ENCODE data around the gene TGIF1. TPM values are rescaled to one million over a fixed set of nuclear protein-coding genes. Genes with fewer than 3 reads are reported as not detected.

Gene TGIF1
- total and polyA plus RNA-seq, 9 of the 15 experiments (the other 6 are each of a cell fraction or from before 2014, with no cell fraction given): 16.1 to 77.7 (median 44.6) TPM

DNA sequence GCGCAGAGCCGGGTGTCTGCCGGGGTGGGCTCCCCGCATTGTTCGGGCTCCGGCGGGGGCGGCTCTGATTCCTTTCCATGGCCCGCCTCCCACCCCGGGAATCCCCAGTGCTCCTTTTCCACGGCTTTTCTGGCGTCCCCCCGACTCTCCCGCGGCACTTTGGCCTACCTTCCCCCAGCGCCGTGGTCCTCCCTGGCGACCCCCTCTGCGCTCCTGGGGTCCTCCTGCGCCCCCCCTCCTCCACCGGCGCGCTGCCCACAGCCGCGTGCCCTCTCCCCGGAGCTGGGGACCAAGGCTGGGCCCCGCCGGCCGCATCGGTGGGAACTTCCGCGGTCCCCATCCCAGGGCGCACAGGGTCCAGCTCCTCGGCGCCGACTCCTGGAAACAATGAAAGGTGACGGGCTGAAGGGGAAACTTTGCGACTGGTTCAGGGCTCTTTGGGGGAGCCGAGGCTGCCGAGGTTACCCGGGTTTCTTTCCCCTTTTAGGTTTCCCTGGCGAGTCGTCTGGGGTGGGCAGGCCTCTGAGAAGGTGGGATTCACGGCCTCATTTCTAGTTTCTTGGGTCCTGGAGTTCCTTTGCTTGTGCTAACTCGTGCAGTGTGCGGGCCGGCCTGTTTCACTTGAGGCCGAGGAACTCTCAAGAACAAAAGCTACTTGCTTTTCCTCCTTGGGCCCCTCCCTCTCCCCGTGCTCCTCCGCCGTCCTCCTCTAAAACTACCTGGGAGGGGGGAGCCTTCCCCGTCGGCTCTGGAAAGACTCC is 2.2 kb downstream of the TGIF1 start (continued):
- TF ChIP-seq, protein P1, sequence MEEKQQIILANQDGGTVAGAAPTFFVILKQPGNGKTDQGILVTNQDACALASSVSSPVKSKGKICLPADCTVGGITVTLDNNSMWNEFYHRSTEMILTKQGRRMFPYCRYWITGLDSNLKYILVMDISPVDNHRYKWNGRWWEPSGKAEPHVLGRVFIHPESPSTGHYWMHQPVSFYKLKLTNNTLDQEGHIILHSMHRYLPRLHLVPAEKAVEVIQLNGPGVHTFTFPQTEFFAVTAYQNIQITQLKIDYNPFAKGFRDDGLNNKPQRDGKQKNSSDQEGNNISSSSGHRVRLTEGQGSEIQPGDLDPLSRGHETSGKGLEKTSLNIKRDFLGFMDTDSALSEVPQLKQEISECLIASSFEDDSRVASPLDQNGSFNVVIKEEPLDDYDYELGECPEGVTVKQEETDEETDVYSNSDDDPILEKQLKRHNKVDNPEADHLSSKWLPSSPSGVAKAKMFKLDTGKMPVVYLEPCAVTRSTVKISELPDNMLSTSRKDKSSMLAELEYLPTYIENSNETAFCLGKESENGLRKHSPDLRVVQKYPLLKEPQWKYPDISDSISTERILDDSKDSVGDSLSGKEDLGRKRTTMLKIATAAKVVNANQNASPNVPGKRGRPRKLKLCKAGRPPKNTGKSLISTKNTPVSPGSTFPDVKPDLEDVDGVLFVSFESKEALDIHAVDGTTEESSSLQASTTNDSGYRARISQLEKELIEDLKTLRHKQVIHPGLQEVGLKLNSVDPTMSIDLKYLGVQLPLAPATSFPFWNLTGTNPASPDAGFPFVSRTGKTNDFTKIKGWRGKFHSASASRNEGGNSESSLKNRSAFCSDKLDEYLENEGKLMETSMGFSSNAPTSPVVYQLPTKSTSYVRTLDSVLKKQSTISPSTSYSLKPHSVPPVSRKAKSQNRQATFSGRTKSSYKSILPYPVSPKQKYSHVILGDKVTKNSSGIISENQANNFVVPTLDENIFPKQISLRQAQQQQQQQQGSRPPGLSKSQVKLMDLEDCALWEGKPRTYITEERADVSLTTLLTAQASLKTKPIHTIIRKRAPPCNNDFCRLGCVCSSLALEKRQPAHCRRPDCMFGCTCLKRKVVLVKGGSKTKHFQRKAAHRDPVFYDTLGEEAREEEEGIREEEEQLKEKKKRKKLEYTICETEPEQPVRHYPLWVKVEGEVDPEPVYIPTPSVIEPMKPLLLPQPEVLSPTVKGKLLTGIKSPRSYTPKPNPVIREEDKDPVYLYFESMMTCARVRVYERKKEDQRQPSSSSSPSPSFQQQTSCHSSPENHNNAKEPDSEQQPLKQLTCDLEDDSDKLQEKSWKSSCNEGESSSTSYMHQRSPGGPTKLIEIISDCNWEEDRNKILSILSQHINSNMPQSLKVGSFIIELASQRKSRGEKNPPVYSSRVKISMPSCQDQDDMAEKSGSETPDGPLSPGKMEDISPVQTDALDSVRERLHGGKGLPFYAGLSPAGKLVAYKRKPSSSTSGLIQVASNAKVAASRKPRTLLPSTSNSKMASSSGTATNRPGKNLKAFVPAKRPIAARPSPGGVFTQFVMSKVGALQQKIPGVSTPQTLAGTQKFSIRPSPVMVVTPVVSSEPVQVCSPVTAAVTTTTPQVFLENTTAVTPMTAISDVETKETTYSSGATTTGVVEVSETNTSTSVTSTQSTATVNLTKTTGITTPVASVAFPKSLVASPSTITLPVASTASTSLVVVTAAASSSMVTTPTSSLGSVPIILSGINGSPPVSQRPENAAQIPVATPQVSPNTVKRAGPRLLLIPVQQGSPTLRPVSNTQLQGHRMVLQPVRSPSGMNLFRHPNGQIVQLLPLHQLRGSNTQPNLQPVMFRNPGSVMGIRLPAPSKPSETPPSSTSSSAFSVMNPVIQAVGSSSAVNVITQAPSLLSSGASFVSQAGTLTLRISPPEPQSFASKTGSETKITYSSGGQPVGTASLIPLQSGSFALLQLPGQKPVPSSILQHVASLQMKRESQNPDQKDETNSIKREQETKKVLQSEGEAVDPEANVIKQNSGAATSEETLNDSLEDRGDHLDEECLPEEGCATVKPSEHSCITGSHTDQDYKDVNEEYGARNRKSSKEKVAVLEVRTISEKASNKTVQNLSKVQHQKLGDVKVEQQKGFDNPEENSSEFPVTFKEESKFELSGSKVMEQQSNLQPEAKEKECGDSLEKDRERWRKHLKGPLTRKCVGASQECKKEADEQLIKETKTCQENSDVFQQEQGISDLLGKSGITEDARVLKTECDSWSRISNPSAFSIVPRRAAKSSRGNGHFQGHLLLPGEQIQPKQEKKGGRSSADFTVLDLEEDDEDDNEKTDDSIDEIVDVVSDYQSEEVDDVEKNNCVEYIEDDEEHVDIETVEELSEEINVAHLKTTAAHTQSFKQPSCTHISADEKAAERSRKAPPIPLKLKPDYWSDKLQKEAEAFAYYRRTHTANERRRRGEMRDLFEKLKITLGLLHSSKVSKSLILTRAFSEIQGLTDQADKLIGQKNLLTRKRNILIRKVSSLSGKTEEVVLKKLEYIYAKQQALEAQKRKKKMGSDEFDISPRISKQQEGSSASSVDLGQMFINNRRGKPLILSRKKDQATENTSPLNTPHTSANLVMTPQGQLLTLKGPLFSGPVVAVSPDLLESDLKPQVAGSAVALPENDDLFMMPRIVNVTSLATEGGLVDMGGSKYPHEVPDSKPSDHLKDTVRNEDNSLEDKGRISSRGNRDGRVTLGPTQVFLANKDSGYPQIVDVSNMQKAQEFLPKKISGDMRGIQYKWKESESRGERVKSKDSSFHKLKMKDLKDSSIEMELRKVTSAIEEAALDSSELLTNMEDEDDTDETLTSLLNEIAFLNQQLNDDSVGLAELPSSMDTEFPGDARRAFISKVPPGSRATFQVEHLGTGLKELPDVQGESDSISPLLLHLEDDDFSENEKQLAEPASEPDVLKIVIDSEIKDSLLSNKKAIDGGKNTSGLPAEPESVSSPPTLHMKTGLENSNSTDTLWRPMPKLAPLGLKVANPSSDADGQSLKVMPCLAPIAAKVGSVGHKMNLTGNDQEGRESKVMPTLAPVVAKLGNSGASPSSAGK (IDR thresholded peaks at IDR 0.05): no peak
- TF ChIP-seq TGIF2 (CRISPR knock-in tag; IDR thresholded peaks at IDR 0.05) (no peak; the same call in 1 of the 2 replicates), GTF2F1 (IDR thresholded peaks at IDR 0.05; ENCODE audit: low read depth, low read length) (no peak), RFX5 (IDR thresholded peaks at IDR 0.05; ENCODE audit: low read depth, low read length) (no peak), RFX1 (IDR thresholded peaks at IDR 0.05) (no peak), JUND (IDR thresholded peaks at IDR 0.05; ENCODE audit: borderline replicate concordance, low read depth, low read length) (0 out of 2 replicates have a peak, but pooled peaks have one; percentile 4), JUND (tag; IDR thresholded peaks at IDR 0.05; ENCODE audit: borderline replicate concordance, low read depth, low read length) (no peak), ZBTB1 (CRISPR knock-in tag; IDR thresholded peaks at IDR 0.05; ENCODE audit: borderline replicate concordance, low read depth) (no peak), POLR3G (IDR thresholded peaks at IDR 0.05; ENCODE audit: extremely low read depth, insufficient read length, insufficient replicate concordance) (no peak), SIN3A (IDR thresholded peaks at IDR 0.05; ENCODE audit: borderline replicate concordance in 2 of 2, control insufficient read depth in 1 of 2, low read depth in 2 of 2, low read length in 2 of 2) (peak in 1 of 2 experiments; percentile 39; a peak in 1 of 4 replicates), ZNF232 (CRISPR knock-in tag; IDR thresholded peaks at IDR 0.05) (0 out of 2 replicates have a peak, but pooled peaks have one; percentile 6)
- TF ChIP-seq, protein P2, sequence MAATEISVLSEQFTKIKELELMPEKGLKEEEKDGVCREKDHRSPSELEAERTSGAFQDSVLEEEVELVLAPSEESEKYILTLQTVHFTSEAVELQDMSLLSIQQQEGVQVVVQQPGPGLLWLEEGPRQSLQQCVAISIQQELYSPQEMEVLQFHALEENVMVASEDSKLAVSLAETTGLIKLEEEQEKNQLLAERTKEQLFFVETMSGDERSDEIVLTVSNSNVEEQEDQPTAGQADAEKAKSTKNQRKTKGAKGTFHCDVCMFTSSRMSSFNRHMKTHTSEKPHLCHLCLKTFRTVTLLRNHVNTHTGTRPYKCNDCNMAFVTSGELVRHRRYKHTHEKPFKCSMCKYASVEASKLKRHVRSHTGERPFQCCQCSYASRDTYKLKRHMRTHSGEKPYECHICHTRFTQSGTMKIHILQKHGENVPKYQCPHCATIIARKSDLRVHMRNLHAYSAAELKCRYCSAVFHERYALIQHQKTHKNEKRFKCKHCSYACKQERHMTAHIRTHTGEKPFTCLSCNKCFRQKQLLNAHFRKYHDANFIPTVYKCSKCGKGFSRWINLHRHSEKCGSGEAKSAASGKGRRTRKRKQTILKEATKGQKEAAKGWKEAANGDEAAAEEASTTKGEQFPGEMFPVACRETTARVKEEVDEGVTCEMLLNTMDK (IDR thresholded peaks at IDR 0.05; ENCODE audit: borderline replicate concordance, insufficient read depth, low read depth, low read length, poor library complexity, severe bottlenecking): no peak
- TF ChIP-seq, protein P3, sequence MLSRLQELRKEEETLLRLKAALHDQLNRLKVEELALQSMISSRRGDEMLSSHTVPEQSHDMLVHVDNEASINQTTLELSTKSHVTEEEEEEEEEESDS (CRISPR knock-in tag; IDR thresholded peaks at IDR 0.05): no peak

Measured in K562 (cell line).